Brain microvascular endothelial cell (primary cell): ENCODE data around the gene ZFYVE28.

Experiments
- DNase-seq: peaks from one replicate; pipeline ENCODE4 v3.0.0-alpha.2; 2020
- H3K27ac ChIP-seq: fragments of 250-450 bp; sonication (Bioruptor Pico); 2 replicates; pipeline ENCODE4 v1.5.1; 2020; ENCODE audit warnings: mild to moderate bottlenecking, moderate library complexity
- H3K27me3 ChIP-seq: fragments of 250-450 bp; sonication (Bioruptor Pico); replicated peaks from 2 replicates; pipeline ENCODE4 v1.5.1; 2020; ENCODE audit warnings: mild to moderate bottlenecking
- H3K36me3 ChIP-seq: fragments of 250-450 bp; sonication (Bioruptor Pico); replicated peaks from 2 replicates; pipeline ENCODE4 v1.5.1; 2020; ENCODE audit warnings: mild to moderate bottlenecking
- H3K4me3 ChIP-seq: 2 replicates; pipeline ENCODE4 v1.5.1; 2011; ENCODE audit warnings: low read depth, mild to moderate bottlenecking, control low read depth, low read length, moderate library complexity
- CTCF ChIP-seq: IDR thresholded peaks from 2 replicates; pipeline ENCODE4 v1.5.1; 2011; ENCODE audit warnings: low read depth, mild to moderate bottlenecking, moderate library complexity, low read length, control low read depth, inconsistent platforms; ENCODE audit errors: missing control alignments
- in situ Hi-C: cut with HindIII; loops from 2 replicates; pipeline ENCODE4 v1.10.0; 2017; ENCODE audit warnings: low sequenced_read_pairs, low pct_ligation_motif_present

ZFYVE28 gene

DNA sequence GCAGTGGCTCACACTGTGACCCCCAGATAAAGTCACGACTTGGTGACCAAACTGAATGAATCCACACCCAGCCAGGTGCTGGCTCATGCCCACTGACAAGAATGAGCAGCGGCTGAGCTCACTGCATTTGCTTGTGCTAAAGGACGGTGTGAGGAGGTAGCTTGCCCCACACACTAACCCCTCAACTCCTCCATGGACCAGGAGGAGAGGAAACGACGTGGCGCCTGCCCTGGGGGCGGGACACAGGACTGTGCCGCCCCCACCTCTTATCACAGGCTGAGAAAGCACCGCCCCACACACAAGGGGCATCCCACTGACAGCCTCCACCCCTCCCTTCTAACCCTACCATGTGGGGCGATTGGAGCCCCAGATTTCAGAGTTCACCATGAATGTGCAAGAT, 43.0 kb downstream of the ZFYVE28 start:
- Histone ChIP-seq H3K27ac (no peak overlapping the region), H3K27me3 (peaks cover 2% of the 10 kb centered on the region), H3K4me3 (no peak overlapping the region), H3K36me3 (no peaks in the 10 kb centered on the region)
- no peak for DNase-seq
- no peak for TF ChIP-seq CTCF
- in situ Hi-C loops: no loop called here

DNA sequence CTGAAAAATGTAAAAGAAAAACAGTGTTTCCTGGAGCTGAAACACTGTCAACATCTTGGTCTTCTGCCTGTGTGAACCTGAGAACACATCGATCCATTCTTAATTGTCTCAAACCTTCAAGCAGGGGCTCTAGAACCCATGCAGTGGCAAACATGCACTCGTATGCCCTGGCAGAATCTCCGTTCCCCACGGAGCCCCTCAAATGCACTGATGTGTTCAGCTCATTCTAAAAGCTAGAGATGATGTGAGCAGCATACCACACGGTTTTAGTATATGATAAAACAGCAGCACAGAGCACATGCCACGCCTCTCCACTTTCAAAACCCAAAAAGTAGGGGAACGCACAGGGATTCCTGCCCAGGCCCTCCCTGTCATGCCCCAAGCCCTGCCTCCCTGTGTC, 44.9 kb downstream of the ZFYVE28 start:
- Histone ChIP-seq H3K27me3 (no peaks in the 10 kb centered on the region), H3K4me3 (no peak overlapping the region), H3K36me3 (no peaks in the 10 kb centered on the region), H3K27ac (no peak overlapping the region)
- DNase-seq: no peak
- in situ Hi-C loops: no loop called here
- no peak for TF ChIP-seq CTCF

DNA sequence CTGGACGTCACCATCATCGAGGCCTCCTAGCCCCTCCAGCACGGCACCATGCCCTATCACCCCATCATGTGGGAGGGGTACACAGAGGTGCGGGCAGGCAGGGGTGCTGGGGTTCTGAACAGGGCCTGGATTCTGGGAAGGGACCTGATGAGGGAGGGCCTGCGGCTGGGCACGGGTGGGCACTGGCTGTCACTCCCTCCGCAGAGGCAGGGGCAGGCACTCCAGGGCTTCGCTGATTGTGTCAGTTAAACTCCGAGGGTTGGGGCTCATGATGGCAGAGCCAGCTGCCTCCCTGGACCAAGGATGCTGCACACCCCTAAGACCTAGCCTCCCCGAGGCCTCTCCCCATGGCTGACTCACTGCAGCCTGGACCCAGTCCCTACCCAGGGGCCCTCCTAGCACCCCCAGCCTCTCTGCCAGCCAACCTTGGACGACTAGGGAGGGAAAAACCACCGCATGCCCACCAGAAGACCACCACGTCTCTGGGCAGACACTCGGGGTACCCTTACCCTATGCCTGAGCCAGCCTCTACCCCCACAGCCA, 45.9 kb downstream of the ZFYVE28 start:
- H3K27me3 ChIP-seq: peaks cover under 1% of the 10 kb centered on the region
- in situ Hi-C loops: no loop called here
- H3K4me3 ChIP-seq: no peak overlapping the region
- no peaks in the 10 kb centered on the region for H3K36me3 ChIP-seq
- no peak for DNase-seq
- TF ChIP-seq CTCF: no peak
- H3K27ac ChIP-seq: no peak overlapping the region

DNA sequence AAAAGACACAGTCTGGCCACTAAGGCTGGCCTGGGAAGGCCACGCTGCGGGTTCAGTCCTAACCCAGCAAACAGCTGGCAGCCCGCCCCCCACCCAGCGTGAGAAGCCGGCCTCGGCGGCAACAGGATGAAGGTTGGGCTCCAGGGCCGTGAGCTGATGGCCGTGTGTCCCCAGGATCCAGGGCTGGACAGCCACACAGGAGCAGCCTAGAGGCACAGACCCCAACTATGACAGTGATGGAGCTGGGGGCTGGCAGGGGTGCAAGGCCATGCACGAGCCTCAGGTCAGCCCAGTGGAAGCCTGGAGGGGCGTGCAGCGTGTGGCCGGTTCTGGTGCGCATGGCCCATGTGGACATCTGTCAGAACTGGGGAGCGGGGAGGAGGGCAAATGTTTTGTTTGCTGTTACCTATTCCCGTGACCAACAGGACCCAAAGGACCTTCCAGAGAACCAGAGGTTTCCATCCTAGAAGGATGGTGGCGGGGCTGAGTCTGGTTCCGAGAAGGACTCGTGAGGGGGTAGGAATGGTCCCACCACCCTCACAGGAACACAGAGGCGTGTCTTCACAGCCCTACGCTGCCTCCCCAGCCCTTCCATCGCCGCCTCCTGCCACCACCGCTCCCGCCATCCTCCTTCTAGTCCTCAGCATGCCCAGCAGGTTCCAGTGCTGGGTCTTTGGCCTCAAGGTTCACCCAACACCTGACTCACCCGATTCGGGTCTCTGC, 46.5 kb downstream of the ZFYVE28 start:
- H3K27me3 ChIP-seq: peaks cover 4% of the 10 kb centered on the region
- no peaks in the 10 kb centered on the region for H3K36me3 ChIP-seq
- H3K27ac ChIP-seq: no peak overlapping the region
- TF ChIP-seq CTCF: no peak
- no peak overlapping the region for H3K4me3 ChIP-seq
- in situ Hi-C loops: no loop called here
- no peak for DNase-seq

DNA sequence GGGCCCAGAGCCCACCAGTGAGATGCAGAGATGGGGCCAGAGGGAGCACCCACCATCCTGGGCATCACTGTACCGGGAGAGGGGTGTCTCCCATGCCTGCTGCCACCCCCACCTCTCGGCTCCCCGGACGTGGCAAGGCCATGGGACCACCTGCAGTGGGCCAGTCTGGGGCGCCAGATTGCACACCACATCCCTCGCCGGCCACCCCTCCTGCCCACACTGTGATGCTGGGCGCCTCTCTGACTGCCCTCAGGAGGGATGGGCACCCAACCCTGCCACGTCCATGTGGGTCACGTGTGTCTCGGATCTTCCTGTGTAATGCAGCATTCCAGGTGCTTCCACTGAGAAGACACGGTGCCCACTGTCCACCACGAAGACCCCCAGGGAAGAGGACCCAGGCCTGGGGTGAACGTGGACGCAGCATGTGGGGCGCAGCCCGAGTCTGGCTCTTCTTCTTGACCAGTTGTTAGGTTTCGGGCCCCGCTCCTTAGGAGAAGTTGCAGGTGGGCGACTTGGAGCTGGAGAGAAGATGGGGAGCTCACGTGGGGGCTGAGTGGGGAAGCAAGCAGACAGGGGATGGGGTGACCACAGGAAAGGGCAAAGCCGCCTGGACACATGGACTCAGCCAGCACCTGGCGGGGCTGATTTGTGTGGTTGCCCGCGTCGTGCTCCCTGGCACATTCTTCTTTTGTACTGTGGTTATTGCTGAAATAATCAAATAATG, 47.7 kb downstream of the ZFYVE28 start:
- peaks cover 5% of the 10 kb centered on the region for H3K27me3 ChIP-seq
- in situ Hi-C loops: no loop called here
- TF ChIP-seq CTCF: no peak
- no peak for DNase-seq
- no peak overlapping the region for H3K27ac ChIP-seq
- no peaks in the 10 kb centered on the region for H3K36me3 ChIP-seq
- no peak overlapping the region for H3K4me3 ChIP-seq
